Measurements from ENCODE around the gene TRPM5.

Gene TRPM5

DNA sequence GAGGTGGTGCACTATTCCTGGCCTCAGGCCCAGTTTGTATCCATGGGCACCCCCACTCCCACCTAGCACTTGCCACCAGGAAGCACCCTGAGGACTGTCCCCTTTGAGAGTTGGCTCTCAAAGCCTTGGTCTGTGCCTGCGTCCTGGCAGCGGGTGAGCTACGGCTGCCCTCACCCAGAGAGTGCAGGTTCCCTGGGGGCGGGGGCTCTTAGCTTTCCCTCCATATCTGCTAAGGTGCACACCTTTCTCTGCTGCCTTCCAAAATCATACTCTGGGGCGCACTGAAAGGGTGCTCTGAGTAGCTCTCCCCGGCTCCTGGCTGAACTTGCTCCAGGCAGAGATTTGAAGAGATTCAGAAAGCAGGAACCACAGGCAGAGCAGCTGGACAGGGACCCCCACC, 7.6 kb upstream of the TRPM5 start:
- no peak for DNase-seq

DNA sequence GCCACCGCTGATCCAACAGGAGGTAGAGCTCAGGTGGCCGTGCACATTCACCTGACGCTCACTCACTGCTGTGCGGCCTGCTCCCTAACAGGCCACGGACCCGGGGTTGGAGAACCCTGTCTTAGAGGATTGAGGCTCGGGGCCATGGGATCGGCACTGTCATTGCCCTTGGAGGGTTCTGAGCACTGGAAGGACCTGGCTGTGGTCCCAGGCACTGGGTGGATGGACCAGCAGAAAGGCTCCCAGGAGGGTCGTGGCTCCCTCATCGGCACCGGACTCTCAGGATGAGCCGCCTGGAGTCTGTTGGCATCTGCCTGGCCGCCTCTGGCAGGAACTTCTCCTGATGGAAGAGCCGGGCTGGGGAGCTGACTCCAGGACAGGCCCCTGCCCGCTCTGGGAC, 7.0 kb upstream of the TRPM5 start:
- DNase-seq, result no peak

DNA sequence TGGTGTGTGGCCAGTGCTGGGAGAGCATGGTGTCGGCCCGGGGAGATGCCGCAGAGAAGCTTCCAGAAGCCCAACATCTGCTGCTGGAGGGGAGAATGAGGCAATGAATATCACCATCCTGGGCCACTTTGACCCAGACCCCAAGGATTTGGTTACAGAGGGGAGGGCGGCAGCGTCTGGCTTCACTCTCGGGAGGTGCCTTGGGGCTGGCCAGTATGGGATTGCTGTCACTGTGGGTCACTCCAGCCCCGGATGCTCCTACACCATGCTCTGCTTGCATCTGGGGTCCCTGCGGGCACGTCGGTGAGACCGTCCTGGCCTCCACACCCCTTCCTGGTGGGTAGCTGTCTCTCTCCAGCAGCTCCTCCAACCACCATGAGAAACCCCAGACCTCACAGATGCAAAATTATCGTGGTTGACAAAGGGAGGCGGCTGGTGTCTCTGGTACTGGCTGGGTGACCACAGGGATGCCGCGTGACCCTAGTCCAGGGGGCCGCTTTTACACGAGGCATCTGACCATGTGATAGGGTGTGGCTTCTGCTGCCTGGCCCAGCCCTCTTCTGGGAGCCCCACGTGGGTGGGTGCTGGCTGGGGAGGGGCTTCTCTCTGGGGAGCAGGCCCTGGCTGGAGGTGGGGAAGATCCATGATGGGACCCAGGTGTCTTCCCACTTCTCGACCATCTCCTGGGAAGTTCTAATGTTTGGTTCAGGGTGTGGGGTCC, 6.2 kb upstream of the TRPM5 start:
- DNase-seq, result no peak

DNA sequence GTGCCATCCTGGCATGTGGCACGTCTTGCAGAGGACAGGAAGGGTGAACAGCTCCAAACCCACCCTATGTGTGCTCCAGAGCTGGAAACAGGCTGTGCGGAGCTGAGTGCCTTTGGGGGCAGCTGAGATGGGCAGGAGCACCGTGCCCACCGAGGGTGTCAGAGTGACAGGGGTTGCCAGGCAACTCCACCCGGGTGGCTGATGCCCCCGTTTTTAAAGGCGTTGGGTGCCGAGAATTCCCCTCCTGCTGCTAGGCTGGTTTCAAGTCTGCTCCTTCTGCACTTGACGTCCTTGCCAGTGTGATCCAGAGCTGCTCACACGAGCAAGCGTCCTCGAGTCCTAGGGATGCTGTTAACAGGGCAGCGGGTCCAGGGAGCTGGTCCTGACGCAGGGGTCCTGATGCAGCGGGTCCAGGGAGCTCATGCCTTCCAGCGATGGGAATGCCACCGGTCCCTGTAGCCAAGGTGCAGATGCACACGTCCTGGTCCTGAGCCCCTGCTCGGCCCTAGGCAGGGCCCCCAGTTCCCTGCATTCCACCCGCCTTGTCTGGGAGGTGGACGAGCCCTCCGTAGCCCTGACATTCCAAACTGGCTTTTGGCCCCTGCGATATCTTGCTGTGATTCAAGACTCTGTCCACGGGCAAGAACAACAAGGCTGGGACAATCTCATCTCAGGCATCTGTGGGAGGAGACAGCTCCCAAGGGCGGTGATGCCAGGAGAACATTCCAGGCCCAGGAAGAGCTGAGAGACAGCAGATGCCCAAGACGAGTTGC, 5.4 kb upstream of the TRPM5 start:
- DNase-seq, result no peak

DNA sequence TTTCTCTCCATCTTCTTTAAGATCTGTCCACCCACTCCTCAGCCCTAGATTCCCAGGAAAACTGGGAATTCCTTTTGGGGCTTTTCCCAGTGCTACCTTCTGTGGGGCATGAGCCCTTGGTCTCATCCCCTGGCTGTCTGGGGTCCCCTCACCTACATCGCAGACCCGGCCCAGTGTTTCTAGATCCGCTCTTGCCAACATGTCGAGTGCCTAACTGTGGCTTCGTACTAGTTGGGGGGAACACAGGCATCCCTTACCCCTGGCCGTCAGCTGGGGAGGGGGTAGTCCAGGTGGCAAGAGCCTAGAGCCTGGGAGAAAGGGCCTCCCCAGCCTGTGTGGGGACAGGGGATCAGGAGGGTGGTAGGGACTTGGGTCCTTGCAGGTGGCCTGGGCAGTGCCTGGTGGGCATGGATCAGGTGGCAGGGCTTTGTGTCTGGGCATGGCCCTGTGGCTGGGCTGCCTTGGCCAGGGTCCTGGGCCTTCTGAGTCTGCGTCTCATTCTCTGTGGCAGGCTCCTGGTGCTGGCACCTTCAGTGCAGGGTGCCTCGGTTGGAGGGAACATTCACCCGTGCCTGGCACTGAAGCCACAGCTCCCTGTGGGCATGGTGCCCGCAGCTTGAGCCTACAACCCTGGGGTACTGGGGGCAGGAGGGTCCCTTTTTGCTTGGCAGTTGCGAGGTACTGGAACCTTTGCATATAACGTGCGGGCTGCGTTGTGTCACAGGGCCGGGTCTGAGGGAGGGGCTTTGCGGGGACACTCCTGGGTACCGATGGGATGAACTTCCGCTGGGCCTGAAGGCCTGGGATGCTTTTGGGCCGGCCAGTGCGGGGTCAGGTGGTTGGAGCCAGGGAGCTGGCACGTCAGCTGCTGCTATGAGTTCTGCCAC, 4.6 kb upstream of the TRPM5 start:
- no peak for DNase-seq

DNA sequence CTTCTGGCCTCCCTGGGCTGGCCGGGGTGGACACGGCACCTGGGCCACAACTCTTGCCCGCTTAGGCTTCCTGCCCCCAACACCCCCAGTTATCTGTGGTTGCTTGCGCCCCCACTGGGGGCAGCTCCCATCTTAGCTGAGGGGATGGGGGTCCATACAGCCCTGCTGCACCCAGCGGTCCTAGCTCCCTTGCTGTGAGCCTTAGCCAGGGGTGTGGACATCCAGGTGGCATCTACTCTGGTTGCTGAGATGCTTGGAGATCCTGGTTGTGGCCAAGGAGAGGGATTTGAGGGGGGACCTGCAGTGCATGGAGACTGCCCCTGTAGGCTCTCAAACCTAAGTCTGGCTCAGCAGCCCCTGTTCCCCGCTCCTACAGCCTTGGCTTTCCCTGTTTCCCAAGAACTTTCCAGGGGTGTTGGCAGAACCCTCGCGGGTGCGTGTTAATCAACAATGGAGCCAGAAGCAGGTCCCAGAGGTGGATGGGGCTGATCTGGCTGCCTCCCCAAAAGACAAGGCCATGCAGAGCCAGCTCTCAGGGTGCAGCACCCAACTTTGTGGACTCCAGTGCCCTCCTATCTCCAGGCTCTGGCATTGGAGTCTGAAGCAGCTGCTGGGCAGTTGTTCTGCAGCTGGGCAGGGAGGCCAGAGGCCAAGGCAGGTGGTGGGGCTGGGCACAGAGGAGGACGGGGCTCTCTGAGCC, 3.8 kb upstream of the TRPM5 start:
- no peak for DNase-seq

DNA sequence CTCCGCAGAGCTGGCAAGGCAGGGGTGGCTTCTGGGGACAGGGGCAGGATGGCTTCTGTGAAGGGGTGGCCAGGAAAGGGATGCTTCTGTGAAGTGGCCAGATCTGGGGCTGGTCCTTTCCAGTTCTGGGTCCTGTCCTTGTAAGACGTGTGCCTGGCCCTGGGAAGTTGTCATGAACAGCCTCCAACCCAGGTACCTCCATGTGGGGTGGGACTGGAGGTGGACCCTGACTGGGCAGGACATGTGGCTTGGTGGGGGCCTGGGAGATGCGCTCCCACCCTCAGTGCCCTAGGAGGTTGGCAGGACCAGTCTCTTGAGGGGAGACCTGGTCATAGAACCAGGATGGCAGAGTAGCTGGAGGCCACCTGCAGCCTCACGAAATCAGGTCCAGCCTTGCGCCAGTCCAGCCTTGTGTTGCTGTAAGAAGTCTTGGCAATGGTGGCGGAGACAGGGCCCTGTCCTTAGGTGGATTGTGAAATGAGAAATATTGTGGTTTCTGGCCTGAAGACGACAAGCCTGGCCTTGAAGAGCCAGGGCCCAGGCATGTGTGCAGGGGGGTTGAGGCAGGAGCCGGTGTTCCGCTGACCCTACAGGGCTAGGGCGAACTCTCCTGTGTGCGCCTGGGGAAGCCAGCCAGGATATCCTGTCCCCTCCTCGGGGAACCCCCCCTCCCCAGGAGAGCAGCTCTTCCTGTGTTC, 3.1 kb upstream of the TRPM5 start:
- no peak for DNase-seq

DNA sequence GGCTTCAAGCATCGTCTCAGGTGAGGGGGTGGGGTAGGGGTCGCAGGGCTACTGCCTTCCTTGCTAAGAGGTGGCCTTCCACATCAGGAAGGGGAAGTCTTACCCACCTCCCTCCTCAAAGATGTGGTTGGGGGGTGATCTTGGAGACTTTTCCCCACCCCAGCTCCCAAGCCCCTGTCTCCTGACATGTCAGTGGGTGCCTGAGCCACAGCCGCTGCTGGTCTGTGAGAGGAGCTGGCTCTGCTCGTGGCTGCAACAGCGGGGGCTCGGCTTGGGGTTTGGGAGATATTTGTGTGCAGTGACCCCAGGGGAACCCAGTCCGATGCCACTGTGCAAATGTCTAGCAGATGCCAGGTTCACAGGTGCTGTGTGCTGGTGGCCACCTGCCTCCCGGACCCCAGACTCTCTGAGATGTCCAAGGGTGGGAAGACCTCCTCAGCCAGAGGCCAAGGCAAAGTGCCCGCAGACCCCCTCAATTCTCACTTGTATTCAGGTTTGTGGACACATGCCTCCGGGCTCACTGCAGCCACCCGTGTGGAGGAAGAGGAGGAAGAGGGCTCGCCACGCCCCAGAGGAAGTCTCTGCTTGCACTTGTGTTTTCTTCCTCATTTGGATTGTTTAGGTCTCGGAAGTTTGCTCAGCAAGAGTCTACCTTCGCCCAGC, 2.4 kb upstream of the TRPM5 start:
- DNase-seq, result no peak

DNA sequence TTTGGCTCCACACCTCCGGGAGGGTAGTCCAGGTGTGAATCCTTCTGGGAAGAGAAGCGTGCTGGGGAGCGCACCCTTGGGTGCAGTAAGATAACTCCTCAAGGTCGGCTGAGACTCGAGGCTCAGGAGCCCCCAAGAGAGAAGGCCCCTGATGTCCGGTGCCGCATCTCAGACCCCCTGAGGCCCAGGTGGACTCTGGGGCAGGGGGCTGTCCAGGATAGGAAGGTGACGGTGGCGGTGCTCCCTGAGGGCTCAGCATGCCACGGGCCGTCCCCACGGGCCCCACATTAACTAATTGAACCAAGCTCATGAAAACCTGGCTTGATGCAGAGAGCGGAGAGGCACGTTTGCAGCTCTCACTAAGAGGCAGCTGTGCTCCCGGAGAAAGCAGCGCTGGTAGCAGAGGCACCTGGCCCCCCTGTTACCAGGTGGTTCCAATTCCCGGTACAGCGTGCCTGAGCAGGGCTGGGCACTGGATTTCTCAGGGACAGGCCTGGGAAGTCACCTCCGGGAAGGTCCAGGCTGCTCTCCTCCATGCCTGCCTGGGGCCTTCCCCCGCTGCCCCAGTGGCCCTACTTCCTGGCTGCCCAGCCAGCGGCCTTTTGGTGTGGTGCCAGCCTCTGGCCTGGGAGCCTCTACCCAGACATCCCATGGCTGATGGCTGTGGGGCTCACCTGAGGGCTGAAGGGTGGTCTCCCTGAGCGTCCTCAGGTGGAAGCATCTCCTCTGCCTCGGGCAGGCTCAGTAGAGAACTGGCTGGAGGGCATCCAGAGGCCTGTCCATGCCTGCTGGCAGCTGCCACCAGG, 1.6 kb upstream of the TRPM5 start:
- no peak for DNase-seq

DNA sequence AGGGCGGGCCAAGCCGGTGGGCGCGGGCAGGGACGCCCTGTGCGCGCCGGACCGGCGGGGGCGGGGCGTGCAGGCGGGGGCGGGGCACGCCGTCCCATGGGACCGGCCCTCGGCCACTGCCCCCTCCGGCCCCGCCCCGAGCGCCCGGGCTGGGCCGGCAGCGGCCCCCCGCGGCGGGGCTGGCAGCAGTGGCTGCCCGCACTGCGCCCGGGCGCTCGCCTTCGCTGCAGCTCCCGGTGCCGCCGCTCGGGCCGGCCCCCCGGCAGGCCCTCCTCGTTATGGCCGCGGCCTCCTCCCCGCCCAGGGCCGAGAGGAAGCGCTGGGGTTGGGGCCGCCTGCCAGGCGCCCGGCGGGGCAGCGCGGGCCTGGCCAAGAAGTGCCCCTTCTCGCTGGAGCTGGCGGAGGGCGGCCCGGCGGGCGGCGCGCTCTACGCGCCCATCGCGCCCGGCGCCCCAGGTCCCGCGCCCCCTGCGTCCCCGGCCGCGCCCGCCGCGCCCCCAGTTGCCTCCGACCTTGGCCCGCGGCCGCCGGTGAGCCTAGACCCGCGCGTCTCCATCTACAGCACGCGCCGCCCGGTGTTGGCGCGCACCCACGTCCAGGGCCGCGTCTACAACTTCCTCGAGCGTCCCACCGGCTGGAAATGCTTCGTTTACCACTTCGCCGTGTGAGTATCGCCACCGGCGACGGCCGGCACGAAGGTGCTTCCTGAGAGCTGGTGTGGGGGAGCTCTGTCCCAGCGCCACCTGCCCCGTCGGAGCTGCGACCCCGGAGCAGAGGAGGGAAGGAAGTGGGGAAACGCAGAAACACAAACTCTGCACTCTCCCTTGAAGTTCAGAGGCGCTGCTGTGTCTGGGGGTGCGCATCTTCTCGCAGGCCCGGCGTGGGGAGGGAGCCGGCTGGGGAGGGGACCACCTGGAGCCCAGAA, 769 bp upstream of the TRPM5 start, which contains the start of gene KCNQ1:
TSS of gene KCNQ1 (plus strand) at position 188 of the 925 bp plus-strand sequence. CDS start at position 279, 91 bp downstream.
- no peak for DNase-seq

DNA sequence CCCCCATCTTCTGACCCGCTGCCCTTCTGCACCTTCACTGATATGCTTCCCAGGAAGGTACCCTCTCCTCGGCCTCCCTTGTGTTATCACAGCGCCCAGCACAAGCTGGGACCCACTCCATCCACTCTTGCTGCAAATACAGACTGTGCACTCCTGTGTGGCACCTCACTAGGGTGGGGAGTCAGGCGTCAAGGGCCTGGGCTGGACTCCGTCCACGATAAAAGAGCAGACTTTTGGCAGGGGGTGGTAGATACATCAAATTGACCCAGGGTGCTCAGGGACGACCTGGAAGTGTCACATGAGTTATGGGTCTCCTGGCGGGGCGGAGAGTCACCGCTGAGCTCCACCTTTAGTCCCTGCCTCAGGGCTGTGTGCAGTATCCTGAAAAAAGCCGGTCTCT, 908 bp downstream of the TRPM5 start:
- no peak for DNase-seq

DNA sequence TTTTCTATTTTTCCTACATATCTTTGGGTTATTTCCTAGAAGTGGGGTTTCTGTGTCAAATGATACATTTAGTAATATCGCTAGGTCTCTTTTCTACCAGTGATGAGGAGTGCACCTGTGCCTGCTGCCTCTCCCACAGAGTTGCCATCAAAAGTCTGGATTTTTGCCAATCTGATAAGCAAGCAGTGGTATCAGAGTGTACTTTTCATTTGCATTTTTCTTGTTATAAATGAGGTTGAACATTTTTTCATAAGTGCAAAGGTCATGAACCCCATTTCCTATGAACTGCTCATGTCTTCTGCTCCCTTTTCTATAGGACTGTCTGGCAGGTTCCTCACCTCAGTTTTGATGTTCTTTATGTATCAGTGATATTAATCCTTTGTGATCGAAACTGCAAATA, 1.7 kb downstream of the TRPM5 start:
- DNase-seq, result peak; percentile 77

DNA sequence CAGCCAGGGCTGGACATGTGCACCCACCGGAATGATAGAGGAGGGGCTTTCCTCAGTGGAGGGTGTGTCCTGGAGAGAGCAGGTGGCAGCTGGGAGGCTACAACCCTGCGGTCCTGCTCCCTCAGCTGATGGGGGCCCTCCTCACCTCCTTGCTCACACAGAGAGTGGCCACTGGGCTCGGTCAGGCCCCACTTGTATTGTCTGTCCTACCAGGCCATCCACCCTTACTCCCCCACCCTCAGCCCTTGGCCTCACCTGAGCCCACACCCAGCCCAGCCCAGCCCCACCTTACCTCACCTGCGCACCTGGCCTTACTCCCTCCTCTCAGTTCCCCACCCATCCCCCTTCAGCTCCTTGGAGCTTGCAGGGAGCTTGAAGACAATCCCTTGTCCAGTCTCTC, 3.1 kb downstream of the TRPM5 start:
- no peak for DNase-seq

DNA sequence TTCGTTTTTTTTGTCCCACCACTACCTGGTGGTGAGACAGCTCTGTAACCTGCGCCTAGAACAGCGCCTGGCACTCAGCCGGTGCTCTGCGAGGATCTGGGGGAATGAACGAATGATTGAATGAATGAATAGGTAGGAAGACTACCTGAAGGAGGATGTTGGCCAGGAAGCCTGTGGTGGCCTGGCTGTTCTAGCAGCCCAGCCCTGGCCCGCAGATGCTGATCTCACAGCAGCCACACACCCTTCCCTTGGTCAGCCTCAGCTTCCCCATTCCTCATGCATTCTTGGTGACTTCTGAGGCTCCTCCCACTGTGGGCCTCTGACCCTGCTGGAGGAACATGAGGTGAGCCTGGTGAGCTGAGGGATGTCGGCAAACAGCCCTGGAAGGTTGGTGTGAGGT, 3.7 kb downstream of the TRPM5 start:
- DNase-seq, result no peak

DNA sequence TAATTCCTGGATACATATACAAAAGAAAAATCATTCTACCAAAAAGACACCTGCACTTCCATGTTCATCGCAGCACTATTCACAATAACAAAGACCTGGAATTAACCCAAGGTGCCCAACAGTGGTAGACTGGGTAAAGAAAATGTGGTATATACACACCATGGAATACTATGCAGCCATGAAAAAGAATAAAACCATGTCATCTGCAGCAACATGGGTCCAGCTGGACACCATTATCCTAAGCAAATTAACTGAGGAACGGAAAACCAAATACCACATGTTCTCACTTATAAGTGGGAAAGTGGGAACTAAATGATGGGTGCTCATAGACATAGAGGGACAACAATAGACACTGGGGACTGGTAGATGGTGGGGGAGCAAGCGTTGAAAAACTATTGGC, 4.5 kb downstream of the TRPM5 start:
- no peak for DNase-seq

DNA sequence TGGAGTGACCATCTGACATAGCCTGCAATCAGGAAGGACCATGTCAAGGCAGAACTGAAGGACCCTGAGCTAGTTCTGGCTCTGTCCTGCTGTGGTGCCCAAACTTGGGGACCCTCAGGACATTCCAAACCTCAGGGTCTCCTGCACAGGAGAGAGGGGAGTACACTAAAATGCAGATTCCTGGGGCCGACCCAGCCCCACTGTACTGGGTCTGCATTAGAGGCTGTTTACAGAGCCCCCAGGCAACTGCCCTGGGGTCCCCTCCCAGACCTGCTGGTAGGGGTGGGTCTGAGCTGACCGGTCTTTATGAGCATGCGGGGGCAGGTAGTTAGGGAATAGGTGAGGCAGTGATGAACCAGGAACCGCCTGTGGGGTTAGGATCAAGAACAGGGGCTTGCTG, 6.8 kb downstream of the TRPM5 start:
- DNase-seq, result no peak

DNA sequence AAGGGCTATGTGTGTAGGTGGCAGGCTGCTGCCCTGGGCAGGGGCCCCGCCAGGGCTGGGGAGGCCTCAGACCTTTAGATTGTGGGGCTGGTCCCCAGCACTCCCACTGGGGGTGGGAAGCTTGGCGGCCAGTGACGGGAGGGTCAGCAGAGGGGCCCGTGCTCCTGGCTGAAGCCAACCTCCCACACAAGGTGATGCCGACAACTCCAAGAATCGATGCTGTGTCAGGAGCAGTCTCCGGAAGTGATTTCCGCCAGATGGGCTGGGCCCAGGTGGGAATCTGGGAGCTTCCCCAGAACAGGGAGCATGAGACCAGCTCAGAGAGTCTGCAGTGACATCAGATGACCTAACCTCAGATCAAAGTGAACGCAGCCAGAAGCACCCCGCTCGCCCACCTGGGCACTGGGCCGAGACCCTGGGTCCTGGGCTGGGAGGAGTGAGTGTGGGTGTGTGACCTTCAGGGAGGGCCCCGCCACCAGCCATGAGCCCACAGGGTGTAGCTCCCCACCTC, 7.7 kb downstream of the TRPM5 start:
- no peak for DNase-seq

DNA sequence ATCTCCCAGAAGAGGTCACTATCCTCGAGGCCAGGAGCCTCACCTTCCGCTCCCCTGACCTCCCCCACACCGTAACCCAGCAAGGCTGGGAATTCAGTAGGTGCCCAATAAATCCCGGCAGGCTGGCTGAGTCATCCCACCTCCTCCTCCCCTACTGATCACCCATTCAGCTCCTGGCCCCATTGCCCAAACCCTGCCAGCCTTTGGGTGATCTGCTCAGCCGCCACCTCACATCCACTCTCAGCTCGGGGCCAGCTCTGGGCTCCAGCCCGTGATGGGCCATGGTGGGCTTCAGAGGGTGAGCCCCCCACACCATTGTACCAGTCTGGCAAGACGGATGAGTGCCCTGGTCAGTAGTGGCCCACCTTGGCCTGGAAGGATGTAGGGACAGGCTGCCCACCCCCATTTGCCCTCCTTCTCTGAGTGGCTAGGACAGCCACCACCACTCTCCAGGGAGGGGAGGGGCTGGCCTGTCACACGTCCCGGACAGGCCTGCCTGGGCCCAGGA, 8.2 kb downstream of the TRPM5 start:
- no peak for DNase-seq

Data from central memory CD4-positive, alpha-beta T cell (primary cell).